Progenitor cell of endocrine pancreas (in vitro differentiated cells): ENCODE results near the gene PLXNA1. TPM values are rescaled to one million over a fixed set of nuclear protein-coding genes. Genes with fewer than 3 reads are reported as not detected.

Source experiments
- DNase-seq: peaks from one replicate; pipeline ENCODE4 v3.0.0; 2021; ENCODE audit warnings: low spot score; ENCODE audit not compliant: unreplicated experiment
- H3K27ac Mint-ChIP-seq: 2 replicates; pipeline ENCODE4 v1.8.0; 2021; ENCODE audit warnings: mild to moderate bottlenecking, moderate library complexity, mixed read lengths
- H3K27me3 Mint-ChIP-seq: 2 replicates; pipeline ENCODE4 v1.8.0; 2021; ENCODE audit warnings: mixed read lengths
- H3K36me3 Mint-ChIP-seq: 2 replicates; pipeline ENCODE4 v1.8.0; 2022; ENCODE audit warnings: mixed read lengths; ENCODE audit not compliant: insufficient read depth
- H3K4me1 Mint-ChIP-seq: 2 replicates; pipeline ENCODE4 v1.8.0; 2021; ENCODE audit warnings: low read depth, mixed read lengths
- H3K4me3 Mint-ChIP-seq: 2 replicates; pipeline ENCODE4 v1.8.0; 2021; ENCODE audit warnings: low read depth, mild to moderate bottlenecking, moderate library complexity, mixed read lengths
- H3K9me3 Mint-ChIP-seq: 2 replicates; pipeline ENCODE4 v1.8.0; 2021; ENCODE audit warnings: low read depth, mixed read lengths
- CTCF ChIP-seq: fragments of 200-600 bp; sonication (generic); IDR thresholded peaks from one replicate; pipeline ENCODE4 v1.5.0; 2021; ENCODE audit warnings: antibody characterized with exemption, mild to moderate bottlenecking; ENCODE audit not compliant: unreplicated experiment
- total RNA-seq: library from RNA; stranded (reverse); gene quantifications from 2 replicates; pipeline ENCODE4 v1.2.1, GENCODE V29; 2021

Gene PLXNA1
- total RNA-seq, 1 donor from 2014 or later, result 104 TPM

GRCh38 chr3:126964950-126965349, 18.0 kb upstream of the PLXNA1 start:
- peaks cover 11% of the 10 kb centered on the region for H3K4me1 Mint-ChIP-seq
- DNase-seq, result no peak
- no peak for TF ChIP-seq CTCF
- H3K27me3 Mint-ChIP-seq, result peaks cover 4% of the 10 kb centered on the region
- H3K36me3 Mint-ChIP-seq, result peaks cover 4% of the 10 kb centered on the region
- H3K9me3 Mint-ChIP-seq, result no peaks in the 10 kb centered on the region
- H3K4me3 Mint-ChIP-seq, result no peak overlapping the region
- H3K27ac Mint-ChIP-seq, result no peak overlapping the region

GRCh38 chr3:126965526-126966080, 17.3 kb upstream of the PLXNA1 start:
- H3K27me3 Mint-ChIP-seq, result peaks cover 4% of the 10 kb centered on the region
- no peak overlapping the region for H3K4me3 Mint-ChIP-seq
- no peaks in the 10 kb centered on the region for H3K9me3 Mint-ChIP-seq
- H3K36me3 Mint-ChIP-seq, result peaks cover 3% of the 10 kb centered on the region
- DNase-seq, result no peak
- no peak overlapping the region for H3K27ac Mint-ChIP-seq
- H3K4me1 Mint-ChIP-seq, result peaks cover 6% of the 10 kb centered on the region
- TF ChIP-seq CTCF, result no peak

DNA sequence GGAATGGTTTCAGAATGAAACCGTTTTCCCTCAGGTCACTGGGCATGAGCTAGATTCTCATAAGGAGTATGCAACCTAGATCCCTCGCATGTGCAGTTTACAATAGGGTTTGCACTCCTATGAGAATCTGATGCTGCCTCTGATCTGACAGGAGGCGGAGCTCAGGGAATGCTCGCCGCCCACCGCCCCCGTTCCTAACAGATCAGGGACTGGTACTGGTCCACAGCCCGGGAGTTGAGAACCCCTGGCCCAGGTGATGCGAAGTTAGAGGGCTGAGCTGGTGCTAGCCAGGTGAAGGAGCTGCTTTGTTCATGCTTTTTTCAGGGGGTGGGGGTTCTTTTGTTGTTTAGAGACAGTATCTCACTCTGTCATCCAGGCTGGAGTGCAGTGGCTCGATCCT, 15.5 kb upstream of the PLXNA1 start:
- no peak overlapping the region for H3K4me3 Mint-ChIP-seq
- peaks cover 4% of the 10 kb centered on the region for H3K27me3 Mint-ChIP-seq
- peaks cover 6% of the 10 kb centered on the region for H3K4me1 Mint-ChIP-seq
- peak overlapping the region; percentile 84 for H3K27ac Mint-ChIP-seq
- H3K36me3 Mint-ChIP-seq, result peaks cover 3% of the 10 kb centered on the region
- no peaks in the 10 kb centered on the region for H3K9me3 Mint-ChIP-seq
- no peak for TF ChIP-seq CTCF
- DNase-seq, result no peak

GRCh38 chr3:126968391-126969390, 14.2 kb upstream of the PLXNA1 start:
- no peaks in the 10 kb centered on the region for H3K9me3 Mint-ChIP-seq
- peaks cover 4% of the 10 kb centered on the region for H3K27me3 Mint-ChIP-seq
- no peak for DNase-seq
- TF ChIP-seq CTCF, result no peak
- peak overlapping the region; percentile 3 for H3K27ac Mint-ChIP-seq
- peaks cover 6% of the 10 kb centered on the region for H3K4me1 Mint-ChIP-seq
- H3K4me3 Mint-ChIP-seq, result no peak overlapping the region
- no peaks in the 10 kb centered on the region for H3K36me3 Mint-ChIP-seq

DNA sequence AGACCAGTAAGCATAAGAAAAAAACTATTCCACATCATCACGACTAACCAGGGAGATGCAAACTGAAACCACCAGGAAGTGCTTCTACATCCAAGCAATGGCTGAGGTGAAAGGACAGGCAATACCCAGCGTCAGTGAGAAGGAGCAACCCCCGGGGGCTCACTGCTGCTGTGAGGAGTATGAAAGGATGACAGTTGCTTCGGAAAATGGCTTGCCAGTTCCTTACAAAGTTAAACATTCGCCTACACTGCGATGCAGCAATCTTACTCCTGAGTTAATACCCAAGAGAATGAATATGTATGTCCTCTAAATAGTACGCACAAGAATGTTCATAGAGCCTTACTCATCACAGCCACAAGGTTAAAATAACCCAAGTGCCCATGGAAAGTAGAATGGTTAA, 13.3 kb upstream of the PLXNA1 start:
- TF ChIP-seq CTCF, result no peak
- H3K27ac Mint-ChIP-seq, result no peak overlapping the region
- peaks cover 4% of the 10 kb centered on the region for H3K27me3 Mint-ChIP-seq
- no peak overlapping the region for H3K4me3 Mint-ChIP-seq
- peaks cover 6% of the 10 kb centered on the region for H3K4me1 Mint-ChIP-seq
- H3K36me3 Mint-ChIP-seq, result peaks cover 1% of the 10 kb centered on the region
- DNase-seq, result no peak
- H3K9me3 Mint-ChIP-seq, result peaks cover 7% of the 10 kb centered on the region
